GM11168 (cell line): Measurements from ENCODE around the gene SLC4A5.
"Not testable (repeated sequence)": the region's sequence is repeated elsewhere in the genome, so short reads cannot be mapped to it uniquely, and the experiment has no call there.

Source experiments
- in situ Hi-C: fragments of 300-500 bp; cut with MboI; formaldehyde crosslinking; loops from one replicate; pipeline ENCODE4 v1.12.0; 2022; ENCODE audit warnings: low sequenced_read_pairs; ENCODE audit not compliant: unreplicated experiment

Gene SLC4A5

GRCh38 chr2:74242354-74243071, 100.7 kb downstream of the SLC4A5 start:
- in situ Hi-C loops, result no loop called here

GRCh38 chr2:74239346-74239745, 103.9 kb downstream of the SLC4A5 start:
- in situ Hi-C loops, result no loop called here

GRCh38 chr2:74238879-74239278, 104.3 kb downstream of the SLC4A5 start:
- in situ Hi-C loops, result no loop called here

DNA sequence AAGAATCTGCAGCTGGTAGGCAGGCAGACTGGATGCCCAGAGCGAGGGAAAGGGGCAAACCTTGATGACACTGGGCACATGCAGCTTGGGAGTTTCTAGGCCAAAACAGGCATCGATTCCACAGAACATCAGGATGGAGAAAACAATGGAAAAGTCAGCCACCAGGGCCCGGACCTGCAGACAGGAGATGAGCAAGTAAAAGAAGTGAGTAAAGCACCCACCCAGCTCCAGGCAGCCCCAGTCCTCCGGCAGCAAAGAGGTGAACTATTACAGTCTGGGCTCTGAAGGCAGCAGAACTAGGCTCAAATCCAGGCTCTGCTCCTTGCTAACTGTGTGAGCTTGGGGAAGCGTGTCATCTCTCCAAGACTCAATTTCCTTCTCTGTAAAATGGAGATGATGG, 108.2 kb downstream of the SLC4A5 start:
- in situ Hi-C loops, result no loop called here

DNA sequence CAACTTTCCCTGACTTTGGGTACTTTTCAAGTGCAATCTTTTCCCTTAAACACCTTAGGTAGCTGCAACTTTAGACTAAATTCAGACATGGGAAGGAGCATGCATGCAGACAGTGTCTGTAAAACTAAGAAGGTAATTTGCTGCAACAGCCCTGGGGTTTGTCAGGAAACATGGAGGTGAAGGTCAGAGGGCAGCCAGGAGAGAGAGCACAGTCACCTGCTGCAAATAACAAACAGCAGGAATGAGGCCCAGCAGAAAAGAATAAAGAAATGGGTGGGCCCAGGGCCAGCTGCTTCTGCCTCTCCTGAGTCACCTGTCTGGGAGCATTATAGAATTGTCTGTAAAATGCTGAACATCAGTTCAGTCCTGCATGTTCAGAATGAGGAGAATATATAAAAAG, 109.6 kb downstream of the SLC4A5 start:
- in situ Hi-C loops, result no loop called here

GRCh38 chr2:74232426-74232825, 110.8 kb downstream of the SLC4A5 start:
- in situ Hi-C loops, result no loop called here

DNA sequence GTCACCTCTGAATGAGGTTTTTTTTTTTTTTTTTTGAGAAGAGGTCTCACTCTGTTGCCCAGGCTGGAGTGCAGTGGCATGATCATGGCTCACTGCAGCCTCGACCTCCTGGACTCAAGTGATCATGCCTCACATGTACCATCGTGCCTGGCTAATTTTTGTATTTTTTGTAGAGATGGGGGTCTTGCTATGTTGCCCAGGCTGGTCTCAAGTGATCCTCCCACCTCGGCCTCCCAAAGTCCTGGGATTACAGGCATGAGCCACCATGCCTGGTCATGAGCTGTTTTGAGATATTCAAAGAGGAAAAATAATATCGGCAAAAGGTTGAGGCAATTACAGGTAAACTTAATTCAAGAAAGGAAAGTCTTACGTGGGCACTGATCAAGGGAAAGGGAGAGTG, 113.4 kb downstream of the SLC4A5 start:
- in situ Hi-C loops, result not testable (repeated sequence)

GRCh38 chr2:74228772-74229171, 114.4 kb downstream of the SLC4A5 start:
- in situ Hi-C loops, result no loop called here

DNA sequence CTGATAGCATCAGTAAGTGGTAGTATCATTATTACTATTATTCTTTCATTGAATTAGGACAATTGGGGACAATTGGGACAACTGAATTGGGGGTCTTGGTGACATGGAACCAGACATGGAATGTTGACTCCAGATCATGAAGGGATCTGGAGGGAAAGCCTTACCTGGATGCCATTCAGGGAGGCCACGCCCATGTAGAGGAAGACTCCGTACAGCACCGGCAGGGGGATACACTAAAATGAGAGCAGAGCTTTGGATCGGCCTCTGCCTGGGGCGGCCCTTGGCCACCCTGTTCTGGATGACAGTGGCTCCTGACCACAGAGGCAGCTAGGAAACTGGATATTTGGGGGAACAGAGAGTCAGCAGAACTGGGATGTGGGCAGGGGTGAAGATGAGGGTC, 115.6 kb downstream of the SLC4A5 start:
- in situ Hi-C loops, result no loop called here

DNA sequence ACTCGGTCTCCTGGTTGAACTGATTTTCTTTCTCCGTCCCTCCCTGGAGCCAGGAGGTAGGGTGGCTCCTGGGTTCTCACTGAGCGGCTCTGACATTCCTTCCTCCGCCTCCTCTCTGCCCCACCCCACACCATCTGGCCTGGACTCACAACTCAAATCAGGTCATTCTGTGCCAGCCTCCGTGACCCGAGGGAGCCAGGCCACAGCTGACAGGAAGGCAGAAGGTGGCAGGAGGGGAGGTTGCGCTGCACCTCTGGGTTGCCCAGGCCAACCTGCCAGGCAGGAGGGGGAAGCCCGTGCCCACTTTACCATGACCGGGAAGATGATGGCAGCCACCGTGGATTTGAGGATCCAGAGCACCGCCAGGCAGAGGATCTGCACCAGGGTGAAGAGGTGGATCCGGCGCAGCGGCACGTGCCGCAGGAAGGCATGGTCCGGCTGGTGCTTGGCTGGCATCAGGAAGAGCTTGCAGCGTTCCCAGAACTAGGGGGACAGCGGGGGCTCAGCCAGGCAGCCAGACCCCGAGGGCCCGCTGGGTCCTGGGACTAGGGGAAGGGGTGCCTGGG, 116.5 kb downstream of the SLC4A5 start:
- in situ Hi-C loops, result no loop called here

GRCh38 chr2:74225698-74226459, 117.3 kb downstream of the SLC4A5 start:
- in situ Hi-C loops, result no loop called here

GRCh38 chr2:74223941-74224770, 119.1 kb downstream of the SLC4A5 start:
- in situ Hi-C loops, result no loop called here

- in situ Hi-C loops, result no loop called here
Measured at GRCh38 chr2:74222300-74222650, 120.9 kb downstream of the SLC4A5 start.

GRCh38 chr2:74221604-74222299, 121.5 kb downstream of the SLC4A5 start:
- in situ Hi-C loops, result no loop called here

GRCh38 chr2:74221091-74221490, 122.1 kb downstream of the SLC4A5 start:
- in situ Hi-C loops, result no loop called here

DNA sequence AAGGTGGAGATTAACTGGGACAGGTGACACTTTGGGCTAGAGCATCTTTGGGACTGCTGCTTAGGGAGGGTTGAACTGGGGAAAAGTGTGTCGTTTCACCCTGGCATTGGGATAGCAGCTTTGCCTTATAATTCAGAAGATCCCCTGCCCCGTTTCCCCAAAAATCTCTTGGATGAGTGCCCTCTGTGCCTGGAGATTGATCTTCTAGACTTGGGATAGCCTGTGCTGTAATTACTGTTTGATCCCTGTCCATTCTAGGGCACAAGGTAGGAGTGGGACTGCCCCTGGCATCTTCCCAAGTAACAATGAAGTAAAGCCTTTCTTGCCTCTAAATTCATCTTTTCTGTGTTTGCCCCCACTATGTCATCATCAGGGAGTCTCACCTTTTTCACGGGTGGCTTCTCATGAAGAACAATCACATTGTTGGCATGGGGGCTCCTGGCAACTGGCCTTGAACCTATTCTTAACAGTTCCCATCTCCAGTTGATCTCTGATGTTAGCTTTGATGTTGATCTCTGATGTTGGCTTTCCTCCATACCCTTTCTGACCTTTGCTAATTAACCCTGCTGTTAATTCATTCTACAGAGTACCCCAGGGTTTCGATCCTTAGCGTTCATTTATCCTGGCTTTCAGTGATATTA, 123.2 kb downstream of the SLC4A5 start:
- in situ Hi-C loops, result no loop called here

DNA sequence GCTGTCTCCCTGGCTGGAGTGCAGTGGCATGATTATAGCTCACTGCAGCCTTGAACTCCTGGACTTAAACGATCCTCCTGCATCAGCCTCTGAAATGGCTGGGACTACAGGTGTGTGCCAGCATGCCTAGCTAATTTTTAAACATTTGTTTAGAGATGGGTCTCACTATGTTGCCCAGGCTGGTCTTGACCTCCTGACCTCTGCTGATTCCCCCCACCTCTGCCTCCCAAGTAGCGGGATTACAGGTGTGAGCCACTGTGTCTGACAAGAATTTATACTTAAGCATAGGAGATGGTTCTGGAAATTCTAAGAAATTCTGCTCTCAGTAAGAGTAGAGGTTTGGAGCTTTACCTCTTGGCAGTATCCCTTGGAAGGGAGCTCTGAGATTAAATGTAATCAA, 126.6 kb downstream of the SLC4A5 start:
- in situ Hi-C loops, result no loop called here

DNA sequence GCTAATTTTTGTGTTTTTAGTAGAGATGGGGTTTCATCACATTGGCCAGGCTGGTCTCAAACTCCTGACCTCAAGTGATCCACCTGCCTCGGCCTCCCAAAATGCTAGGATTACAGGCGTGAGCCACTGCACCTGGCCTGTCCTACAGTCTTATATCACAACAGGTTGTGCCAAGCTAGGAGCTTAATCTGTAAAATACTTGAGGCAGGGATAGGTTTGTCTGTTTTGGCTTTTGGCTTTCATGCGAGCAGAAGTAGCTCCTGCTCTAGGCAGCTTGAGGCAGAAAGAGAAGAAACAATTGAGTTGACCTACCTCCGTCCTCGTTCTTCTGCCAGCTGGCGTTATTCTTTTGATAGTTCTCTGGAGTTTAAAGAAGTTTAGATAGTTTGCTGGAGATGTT, 127.4 kb downstream of the SLC4A5 start:
- in situ Hi-C loops, result not testable (repeated sequence)

- in situ Hi-C loops, result no loop called here
Measured at GRCh38 chr2:74212702-74213410, 130.4 kb downstream of the SLC4A5 start.
